Lung (tissue), 12 donors: ENCODE measurements around the gene NARS2. TPM values are rescaled to one million over a fixed set of nuclear protein-coding genes. Genes with fewer than 3 reads are reported as not detected.

Experiments used
- ATAC-seq: fragments of 200-7000 bp; cut with Tn5 transposase; one replicate; pipeline ENCODE4 v1.9.1; 2020; ENCODE audit warnings: moderate number of reproducible peaks; ENCODE audit not compliant: insufficient read depth, low FRiP score
- DNase-seq, 3 donors: peaks; one replicate each; pipeline ENCODE4 v3.0.0-alpha.2; 2013 to 2017
- H3K27ac ChIP-seq, 2 donors: one replicate each; pipeline ENCODE4 v1.5.1; 2013; ENCODE audit warnings: mild to moderate bottlenecking in 2 of 2, moderate library complexity in 2 of 2, control low read depth in 1 of 2, inconsistent platforms in 1 of 2, low read depth in 1 of 2, low read length in 1 of 2
- H3K27me3 ChIP-seq, 3 donors: one replicate each; pipeline ENCODE4 v1.5.1; 2013; ENCODE audit warnings: low read length in 2 of 3; ENCODE audit not compliant: control insufficient read depth in 3 of 3, insufficient read depth in 3 of 3
- H3K36me3 ChIP-seq, 4 donors: one replicate each; pipeline ENCODE4 v1.5.1; 2013; ENCODE audit warnings: low read length in 4 of 4, mild to moderate bottlenecking in 1 of 4, moderate library complexity in 1 of 4; ENCODE audit not compliant: control insufficient read depth in 4 of 4, insufficient read depth in 4 of 4
- H3K4me1 ChIP-seq, 5 donors: one replicate each; pipeline ENCODE4 v1.5.1; 2013; ENCODE audit warnings: low read length in 5 of 5, mild to moderate bottlenecking in 2 of 5, moderate library complexity in 1 of 5; ENCODE audit not compliant: control insufficient read depth in 5 of 5, insufficient read depth in 5 of 5
- H3K4me3 ChIP-seq: one replicate; pipeline ENCODE4 v1.5.1; 2013; ENCODE audit warnings: mild to moderate bottlenecking, control low read depth, moderate library complexity
- H3K9ac ChIP-seq, 2 donors: one replicate each; pipeline ENCODE4 v1.5.1; 2013; ENCODE audit warnings: low read length in 2 of 2, control low read depth in 1 of 2; ENCODE audit not compliant: insufficient read depth in 1 of 2
- H3K9me3 ChIP-seq, 4 donors: one replicate each; pipeline ENCODE4 v1.5.1; 2013; ENCODE audit warnings: low read length in 3 of 4, mild to moderate bottlenecking in 1 of 4, moderate library complexity in 1 of 4; ENCODE audit not compliant: control insufficient read depth in 4 of 4, insufficient read depth in 3 of 4
- CTCF ChIP-seq: IDR thresholded peaks from 2 replicates; pipeline ENCODE4 v1.5.1; 2012; ENCODE audit warnings: mild to moderate bottlenecking; ENCODE audit errors: control extremely low read depth, extremely low read depth
- WGBS, 2 donors: extraction: QIAGEN DNeasy Blood & Tissue Kit; methylation state at CpG; one replicate each; pipeline ENCODE4 v1.1.7; 2013; 5-methylcytosine and 5-hydroxymethylcytosine counted together
- polyA plus RNA-seq, 2 donors: library from polyadenylated mRNA; stranded (reverse); fragments of 200-250 nt; gene quantifications; one replicate each; pipeline ENCODE4 v1.2.1, GENCODE V29; 2013
- total RNA-seq, 2 donors: library from RNA; depleted of rRNA in 1 of 2; stranded (reverse); fragments of >200 nt in 1 of 2; gene quantifications; one replicate each; pipeline ENCODE4 v1.2.1, GENCODE V29; 2014 to 2021
- donor health status: control.
- donor health status: control.
- donor health status: Bipolar disorder and iron deficiency.
- donor health status: healthy.
- donor health status: DM: yes; HTN: yes; CAD: no.

The NARS2 gene
- total and polyA plus RNA-seq, 4 donors, result 12.0 to 33.8 (median 19.8) TPM

DNA sequence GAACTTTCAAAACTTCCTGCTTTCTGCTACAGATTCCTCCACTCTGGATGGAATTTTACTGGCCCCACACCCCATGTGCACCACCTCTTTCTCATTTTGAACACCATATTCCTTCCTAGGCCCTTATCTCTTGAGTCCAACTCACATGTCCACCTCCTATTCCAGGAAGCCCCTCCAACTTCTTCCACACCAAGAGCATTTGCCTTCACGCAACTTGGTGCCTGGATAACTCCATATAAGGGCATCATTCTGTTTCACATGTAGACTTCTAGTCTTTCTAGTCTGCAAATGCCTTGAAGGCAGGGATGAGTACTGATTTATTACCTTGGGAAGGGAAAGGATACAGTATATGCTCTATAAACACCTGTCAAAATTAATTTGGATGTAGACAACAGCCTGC, 174.5 kb downstream of the NARS2 start:
- Histone ChIP-seq H3K9me3 (no peaks in the 10 kb centered on the region), H3K9ac (no peak overlapping the region), H3K27me3 (no peaks in the 10 kb centered on the region), H3K27ac (no peak overlapping the region), H3K4me1 (peaks cover 0 to 10% (median 3%) of the 10 kb centered on the region in 5 donors), H3K36me3 (no peaks in the 10 kb centered on the region), H3K4me3 (no peak overlapping the region)
- WGBS, 2 donors, result 91% methylated on average over 1 of the region's 1 CpG
- TF ChIP-seq CTCF, result no peak
- DNase-seq (no peak), ATAC-seq (no peak)

DNA sequence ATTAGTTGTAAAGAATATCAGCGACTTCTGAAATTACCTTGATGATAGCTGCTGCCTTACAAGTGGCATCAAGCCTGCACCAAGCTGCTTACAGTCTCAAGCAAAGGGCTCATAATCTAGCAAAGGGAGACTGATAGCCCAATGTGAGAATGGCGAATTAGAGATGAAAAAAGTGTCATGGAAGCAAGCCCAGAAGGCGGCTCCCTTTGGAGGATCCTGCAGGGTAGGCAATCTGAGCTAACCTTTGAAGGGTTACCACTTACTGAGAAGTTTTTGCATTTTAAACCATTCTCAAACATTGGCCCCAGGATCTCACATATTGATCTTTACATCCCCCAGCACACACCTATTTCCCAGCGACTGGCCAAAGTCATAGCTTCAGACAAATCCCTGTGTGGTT, 175.5 kb downstream of the NARS2 start:
- Histone ChIP-seq H3K9me3 (no peaks in the 10 kb centered on the region), H3K27ac (no peak overlapping the region), H3K36me3 (no peaks in the 10 kb centered on the region), H3K9ac (no peak overlapping the region), H3K4me1 (peaks cover 0 to 10% (median 3%) of the 10 kb centered on the region in 5 donors), H3K4me3 (no peak overlapping the region), H3K27me3 (no peaks in the 10 kb centered on the region)
- TF ChIP-seq CTCF, result no peak
- DNase-seq (no peak), ATAC-seq (no peak)
- WGBS, 2 donors, result 90 to 91% methylated on average over 4 of the region's 4 CpGs

GRCh38 chr11:78398715-78399114, 175.9 kb downstream of the NARS2 start:
- no peak for TF ChIP-seq CTCF
- Histone ChIP-seq H3K9me3 (no peaks in the 10 kb centered on the region), H3K4me1 (peaks cover 0 to 9% (median 0%) of the 10 kb centered on the region in 5 donors), H3K27ac (no peak overlapping the region), H3K4me3 (no peak overlapping the region), H3K27me3 (no peaks in the 10 kb centered on the region), H3K9ac (no peak overlapping the region), H3K36me3 (no peaks in the 10 kb centered on the region)
- DNase-seq (no peak), ATAC-seq (no peak)
- 86 to 95% methylated on average over 1 of the region's 1 CpG for WGBS, 2 donors

- H3K27me3 ChIP-seq, result no peaks in the 10 kb centered on the region
- H3K36me3 ChIP-seq, result no peaks in the 10 kb centered on the region
- H3K9ac ChIP-seq, result no peak overlapping the region
- no peak for TF ChIP-seq CTCF
- H3K9me3 ChIP-seq, result no peaks in the 10 kb centered on the region
- H3K27ac ChIP-seq, result no peak overlapping the region
- DNase-seq, result no peak
- H3K4me1 ChIP-seq, result peaks cover 0 to 12% (median 0%) of the 10 kb centered on the region in 5 donors
- no peak overlapping the region for H3K4me3 ChIP-seq
- 40 to 78% methylated on average over 3 of the region's 3 CpGs for WGBS, 2 donors
- no peak for ATAC-seq
Observed at GRCh38 chr11:78397398-78397797, 177.3 kb downstream of the NARS2 start.
